ENCODE data around the gene CAMTA1. TPM values are rescaled to one million over a fixed set of nuclear protein-coding genes. Genes with fewer than 3 reads are reported as not detected.

Gene CAMTA1
- total RNA-seq, 2 experiments from 2014 or later = 43.9 to 73.3 TPM

DNA sequence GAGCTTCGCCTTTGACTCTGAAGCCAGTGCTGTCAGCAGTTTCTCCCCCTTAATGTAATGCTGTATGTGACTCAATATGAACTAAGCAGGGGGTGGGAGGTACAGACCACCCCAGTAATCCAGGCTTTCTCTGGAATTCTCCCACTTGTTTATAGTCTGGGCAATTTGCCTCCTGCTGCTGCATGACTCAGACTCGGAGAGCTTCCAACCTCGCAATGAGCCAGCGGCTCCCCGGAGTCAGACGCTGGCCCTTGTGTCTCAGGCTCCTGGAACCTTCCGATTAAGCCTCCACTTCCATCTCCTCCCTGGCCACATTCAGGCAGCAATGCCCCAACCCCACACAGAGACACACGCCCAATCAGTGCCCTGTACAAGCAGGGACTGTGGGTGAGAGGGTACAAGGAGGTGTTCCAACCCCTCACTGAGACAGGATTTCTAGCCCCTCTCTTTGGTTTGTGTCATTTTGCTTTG, 514.1 kb downstream of the CAMTA1 start:
- intact Hi-C loops (cut with micrococcal nuclease; ENCODE audit: unreplicated experiment) = no loop called here
- H3K9me2 ChIP-seq (ENCODE audit: insufficient read depth, low read length) = no peaks in the 10 kb centered on the region
- CTCF ChIA-PET (ENCODE audit: unreplicated experiment) = no interaction called here
- DNase-seq (ENCODE audit: low spot score) = no peak
- no peak overlapping the region for H3K27ac ChIP-seq (ENCODE audit: low read depth, low read length, poor library complexity, severe bottlenecking)
- BruUV-seq (replicated peaks) = no TSS peak
- H3K79me2 ChIP-seq (ENCODE audit: insufficient read depth, low read depth, low read length) = no peaks in the 10 kb centered on the region
- H3K4me1 ChIP-seq (ENCODE audit: insufficient read depth, low read length, poor library complexity, severe bottlenecking) = no peaks in the 10 kb centered on the region
- H3K4me2 ChIP-seq (ENCODE audit: low read length) = no peak overlapping the region
- H2AFZ ChIP-seq (ENCODE audit: low read length) = no peak overlapping the region
- no peak overlapping the region for H3K4me3 ChIP-seq (ENCODE audit: low read depth, low read length, poor library complexity, severe bottlenecking)
- POLR2A ChIA-PET = no interaction called here
- H4K20me1 ChIP-seq (ENCODE audit: insufficient read depth, low read length) = no peaks in the 10 kb centered on the region
- H3K9me3 ChIP-seq (ENCODE audit: low read length) = no peaks in the 10 kb centered on the region
- no peak for TF ChIP-seq EZH2phosphoT487 (IDR thresholded peaks at IDR 0.05; ENCODE audit: borderline replicate concordance, low read depth, low read length)
- TF ChIP-seq, protein P1, sequence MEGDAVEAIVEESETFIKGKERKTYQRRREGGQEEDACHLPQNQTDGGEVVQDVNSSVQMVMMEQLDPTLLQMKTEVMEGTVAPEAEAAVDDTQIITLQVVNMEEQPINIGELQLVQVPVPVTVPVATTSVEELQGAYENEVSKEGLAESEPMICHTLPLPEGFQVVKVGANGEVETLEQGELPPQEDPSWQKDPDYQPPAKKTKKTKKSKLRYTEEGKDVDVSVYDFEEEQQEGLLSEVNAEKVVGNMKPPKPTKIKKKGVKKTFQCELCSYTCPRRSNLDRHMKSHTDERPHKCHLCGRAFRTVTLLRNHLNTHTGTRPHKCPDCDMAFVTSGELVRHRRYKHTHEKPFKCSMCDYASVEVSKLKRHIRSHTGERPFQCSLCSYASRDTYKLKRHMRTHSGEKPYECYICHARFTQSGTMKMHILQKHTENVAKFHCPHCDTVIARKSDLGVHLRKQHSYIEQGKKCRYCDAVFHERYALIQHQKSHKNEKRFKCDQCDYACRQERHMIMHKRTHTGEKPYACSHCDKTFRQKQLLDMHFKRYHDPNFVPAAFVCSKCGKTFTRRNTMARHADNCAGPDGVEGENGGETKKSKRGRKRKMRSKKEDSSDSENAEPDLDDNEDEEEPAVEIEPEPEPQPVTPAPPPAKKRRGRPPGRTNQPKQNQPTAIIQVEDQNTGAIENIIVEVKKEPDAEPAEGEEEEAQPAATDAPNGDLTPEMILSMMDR (conservative IDR thresholded peaks at IDR 0.05; ENCODE audit: low read length) = no peak
- H3K36me3 ChIP-seq (ENCODE audit: insufficient read depth, low read length) = no peaks in the 10 kb centered on the region

DNA sequence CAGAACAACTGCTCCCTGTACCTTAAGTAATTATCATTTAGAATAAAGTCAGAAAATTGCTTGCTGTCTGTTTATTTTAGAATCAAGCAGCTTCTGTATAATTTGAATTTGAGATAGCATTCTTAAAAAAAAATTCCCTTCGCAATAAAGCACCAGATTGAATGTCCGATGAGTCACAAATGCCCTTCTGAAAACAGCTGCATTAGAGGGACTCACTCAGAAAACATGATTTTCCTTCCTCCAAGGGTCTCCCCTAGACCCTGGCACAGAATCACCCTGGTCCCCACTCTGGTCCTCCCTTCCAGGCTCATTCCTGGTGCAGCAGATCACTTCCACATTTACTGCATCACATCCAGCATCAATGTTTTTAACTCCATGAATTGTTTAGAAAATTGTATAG, 514.7 kb downstream of the CAMTA1 start:
- no peak overlapping the region for H3K4me2 ChIP-seq (ENCODE audit: low read length)
- H3K79me2 ChIP-seq (ENCODE audit: insufficient read depth, low read depth, low read length) = no peaks in the 10 kb centered on the region
- DNase-seq (ENCODE audit: low spot score) = no peak
- H2AFZ ChIP-seq (ENCODE audit: low read length) = no peak overlapping the region
- H3K36me3 ChIP-seq (ENCODE audit: insufficient read depth, low read length) = no peaks in the 10 kb centered on the region
- POLR2A ChIA-PET = no interaction called here
- no peaks in the 10 kb centered on the region for H4K20me1 ChIP-seq (ENCODE audit: insufficient read depth, low read length)
- BruUV-seq (replicated peaks) = no TSS peak
- no peak overlapping the region for H3K4me3 ChIP-seq (ENCODE audit: low read depth, low read length, poor library complexity, severe bottlenecking)
- H3K9me3 ChIP-seq (ENCODE audit: low read length) = no peaks in the 10 kb centered on the region
- TF ChIP-seq, protein P1 (conservative IDR thresholded peaks at IDR 0.05; ENCODE audit: low read length) = no peak
- no peak for TF ChIP-seq EZH2phosphoT487 (IDR thresholded peaks at IDR 0.05; ENCODE audit: borderline replicate concordance, low read depth, low read length)
- intact Hi-C loops (cut with micrococcal nuclease; ENCODE audit: unreplicated experiment) = no loop called here
- no peaks in the 10 kb centered on the region for H3K4me1 ChIP-seq (ENCODE audit: insufficient read depth, low read length, poor library complexity, severe bottlenecking)
- CTCF ChIA-PET (ENCODE audit: unreplicated experiment) = no interaction called here
- no peaks in the 10 kb centered on the region for H3K9me2 ChIP-seq (ENCODE audit: insufficient read depth, low read length)
- no peak overlapping the region for H3K27ac ChIP-seq (ENCODE audit: low read depth, low read length, poor library complexity, severe bottlenecking)

DNA sequence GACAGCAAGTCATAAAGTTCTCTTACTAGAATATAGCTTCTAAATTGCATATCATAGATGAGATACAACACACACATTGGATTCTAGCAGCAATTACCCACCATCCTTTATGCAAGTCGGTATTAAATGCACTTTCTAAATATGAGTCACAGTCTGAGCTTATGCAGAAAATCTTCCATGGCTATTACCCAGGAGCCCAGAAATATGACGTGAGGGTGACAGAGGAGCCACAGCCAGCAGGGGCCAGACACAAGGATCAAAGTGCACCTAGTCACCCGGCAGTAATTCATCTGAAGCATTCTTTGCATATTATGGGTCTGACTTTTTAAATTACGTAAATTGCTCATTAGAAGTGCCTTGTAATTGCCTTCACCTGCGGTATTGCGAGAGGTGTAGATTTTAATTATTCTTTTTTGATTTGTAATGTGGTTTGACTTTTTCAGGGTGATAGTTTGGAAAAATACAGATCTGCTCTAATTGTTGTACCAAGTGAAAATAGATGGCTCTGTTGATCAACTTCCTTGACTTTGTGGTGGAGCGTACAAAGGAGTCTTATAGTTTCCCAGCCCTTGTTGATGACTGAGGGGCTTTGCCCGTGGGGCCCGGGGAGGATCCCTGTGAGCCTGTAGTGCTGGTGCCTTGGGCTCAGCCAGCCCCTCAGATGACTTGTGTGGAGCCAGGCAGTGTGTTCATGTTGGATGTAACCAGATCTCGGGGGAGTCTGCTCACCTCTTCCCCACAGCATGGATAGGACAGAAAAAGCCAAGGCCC, 515.8 kb downstream of the CAMTA1 start:
- Histone ChIP-seq H3K9me2 (ENCODE audit: insufficient read depth, low read length) (no peaks in the 10 kb centered on the region), H3K4me1 (ENCODE audit: insufficient read depth, low read length, poor library complexity, severe bottlenecking) (no peaks in the 10 kb centered on the region), H3K4me2 (ENCODE audit: low read length) (no peak overlapping the region), H3K27ac (ENCODE audit: low read depth, low read length, poor library complexity, severe bottlenecking) (no peak overlapping the region), H2AFZ (ENCODE audit: low read length) (no peak overlapping the region), H3K36me3 (ENCODE audit: insufficient read depth, low read length) (no peaks in the 10 kb centered on the region), H3K79me2 (ENCODE audit: insufficient read depth, low read depth, low read length) (no peaks in the 10 kb centered on the region), H4K20me1 (ENCODE audit: insufficient read depth, low read length) (no peaks in the 10 kb centered on the region), H3K9me3 (ENCODE audit: low read length) (no peaks in the 10 kb centered on the region), H3K4me3 (ENCODE audit: low read depth, low read length, poor library complexity, severe bottlenecking) (no peak overlapping the region)
- intact Hi-C loops (cut with micrococcal nuclease; ENCODE audit: unreplicated experiment) = no loop called here
- ChIA-PET CTCF (ENCODE audit: unreplicated experiment) (no interaction called here), POLR2A (no interaction called here)
- DNase-seq (ENCODE audit: low spot score) = no peak
- TF ChIP-seq EZH2phosphoT487 (IDR thresholded peaks at IDR 0.05; ENCODE audit: borderline replicate concordance, low read depth, low read length) = no peak
- TF ChIP-seq, protein P1 (conservative IDR thresholded peaks at IDR 0.05; ENCODE audit: low read length) = no peak
- no TSS peak for BruUV-seq (replicated peaks)
